ENCODE measurements around the gene INTS12.

- TF ChIP-seq, protein P1, sequence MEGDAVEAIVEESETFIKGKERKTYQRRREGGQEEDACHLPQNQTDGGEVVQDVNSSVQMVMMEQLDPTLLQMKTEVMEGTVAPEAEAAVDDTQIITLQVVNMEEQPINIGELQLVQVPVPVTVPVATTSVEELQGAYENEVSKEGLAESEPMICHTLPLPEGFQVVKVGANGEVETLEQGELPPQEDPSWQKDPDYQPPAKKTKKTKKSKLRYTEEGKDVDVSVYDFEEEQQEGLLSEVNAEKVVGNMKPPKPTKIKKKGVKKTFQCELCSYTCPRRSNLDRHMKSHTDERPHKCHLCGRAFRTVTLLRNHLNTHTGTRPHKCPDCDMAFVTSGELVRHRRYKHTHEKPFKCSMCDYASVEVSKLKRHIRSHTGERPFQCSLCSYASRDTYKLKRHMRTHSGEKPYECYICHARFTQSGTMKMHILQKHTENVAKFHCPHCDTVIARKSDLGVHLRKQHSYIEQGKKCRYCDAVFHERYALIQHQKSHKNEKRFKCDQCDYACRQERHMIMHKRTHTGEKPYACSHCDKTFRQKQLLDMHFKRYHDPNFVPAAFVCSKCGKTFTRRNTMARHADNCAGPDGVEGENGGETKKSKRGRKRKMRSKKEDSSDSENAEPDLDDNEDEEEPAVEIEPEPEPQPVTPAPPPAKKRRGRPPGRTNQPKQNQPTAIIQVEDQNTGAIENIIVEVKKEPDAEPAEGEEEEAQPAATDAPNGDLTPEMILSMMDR (IDR thresholded peaks at IDR 0.05): no peak
- TF ChIP-seq POLR2A (IDR thresholded peaks at IDR 0.05): no peak
These were observed 39.7 kb upstream of the INTS12 start for GRCh38 chr4:105748222-105748621.

Measured in uterus (tissue), 2 donors.